ENCODE data around the gene RUNX3. TPM values are rescaled to one million over a fixed set of nuclear protein-coding genes. Genes with fewer than 3 reads are reported as not detected.

Gene RUNX3
- total RNA-seq, 1 experiment from 2014 or later, result 1.1 TPM

DNA sequence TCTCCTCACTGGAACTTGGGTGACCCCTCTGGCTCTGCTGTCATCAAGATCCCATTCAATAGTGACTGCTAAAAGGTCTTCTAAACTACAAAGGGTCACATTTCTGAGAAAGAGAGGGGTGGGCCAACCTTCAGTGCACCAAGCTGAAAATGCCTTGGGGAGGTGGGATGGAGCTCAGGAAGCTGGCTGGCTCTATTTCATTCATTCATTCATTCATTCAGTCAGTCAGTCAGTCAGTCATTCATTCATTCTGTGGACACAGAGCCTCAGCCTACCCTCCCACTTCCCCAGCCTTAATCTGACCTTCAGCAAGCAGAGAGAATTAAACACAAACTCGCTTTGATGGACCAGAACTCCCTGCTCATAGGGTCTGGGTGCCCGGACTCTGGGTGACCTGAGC, 11.7 kb downstream of the RUNX3 start:
- ChIA-PET POLR2A (no interaction called here), CTCF (no interaction called here)
- Mint-ChIP-seq H3K27me3 (ENCODE audit: insufficient read depth, unreplicated experiment) (peaks cover 2% of the 10 kb centered on the region), H3K9me3 (ENCODE audit: unreplicated experiment) (no peaks in the 10 kb centered on the region), H3K4me3 (ENCODE audit: unreplicated experiment) (no peak overlapping the region), H3K36me3 (ENCODE audit: insufficient read depth, unreplicated experiment) (no peaks in the 10 kb centered on the region), H3K4me1 (ENCODE audit: low read depth, unreplicated experiment) (no peaks in the 10 kb centered on the region), H3K27ac (ENCODE audit: unreplicated experiment) (no peak overlapping the region)
- DNase-seq, result no peak
- Histone ChIP-seq H3K4me3 (ENCODE audit: low read depth, low read length) (no peak overlapping the region), H3K4me1 (no peaks in the 10 kb centered on the region), H3K36me3 (ENCODE audit: control insufficient read depth, insufficient read depth, low read length) (no peaks in the 10 kb centered on the region), H3K27me3 (replicated peaks; ENCODE audit: control insufficient read depth, insufficient read depth, low read length) (no peaks in the 10 kb centered on the region), H3K9me3 (no peaks in the 10 kb centered on the region)
- intact Hi-C loops (cut with micrococcal nuclease; ENCODE audit: unreplicated experiment), result no loop called here
- no TSS peak for BruUV-seq (replicated peaks)
- TF ChIP-seq, protein P1, sequence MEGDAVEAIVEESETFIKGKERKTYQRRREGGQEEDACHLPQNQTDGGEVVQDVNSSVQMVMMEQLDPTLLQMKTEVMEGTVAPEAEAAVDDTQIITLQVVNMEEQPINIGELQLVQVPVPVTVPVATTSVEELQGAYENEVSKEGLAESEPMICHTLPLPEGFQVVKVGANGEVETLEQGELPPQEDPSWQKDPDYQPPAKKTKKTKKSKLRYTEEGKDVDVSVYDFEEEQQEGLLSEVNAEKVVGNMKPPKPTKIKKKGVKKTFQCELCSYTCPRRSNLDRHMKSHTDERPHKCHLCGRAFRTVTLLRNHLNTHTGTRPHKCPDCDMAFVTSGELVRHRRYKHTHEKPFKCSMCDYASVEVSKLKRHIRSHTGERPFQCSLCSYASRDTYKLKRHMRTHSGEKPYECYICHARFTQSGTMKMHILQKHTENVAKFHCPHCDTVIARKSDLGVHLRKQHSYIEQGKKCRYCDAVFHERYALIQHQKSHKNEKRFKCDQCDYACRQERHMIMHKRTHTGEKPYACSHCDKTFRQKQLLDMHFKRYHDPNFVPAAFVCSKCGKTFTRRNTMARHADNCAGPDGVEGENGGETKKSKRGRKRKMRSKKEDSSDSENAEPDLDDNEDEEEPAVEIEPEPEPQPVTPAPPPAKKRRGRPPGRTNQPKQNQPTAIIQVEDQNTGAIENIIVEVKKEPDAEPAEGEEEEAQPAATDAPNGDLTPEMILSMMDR (IDR thresholded peaks at IDR 0.05; ENCODE audit: insufficient read depth in 1 of 2, low read depth in 1 of 2, low read length in 1 of 2, severe bottlenecking in 1 of 2, unreplicated experiment in 1 of 2), result no peak

DNA sequence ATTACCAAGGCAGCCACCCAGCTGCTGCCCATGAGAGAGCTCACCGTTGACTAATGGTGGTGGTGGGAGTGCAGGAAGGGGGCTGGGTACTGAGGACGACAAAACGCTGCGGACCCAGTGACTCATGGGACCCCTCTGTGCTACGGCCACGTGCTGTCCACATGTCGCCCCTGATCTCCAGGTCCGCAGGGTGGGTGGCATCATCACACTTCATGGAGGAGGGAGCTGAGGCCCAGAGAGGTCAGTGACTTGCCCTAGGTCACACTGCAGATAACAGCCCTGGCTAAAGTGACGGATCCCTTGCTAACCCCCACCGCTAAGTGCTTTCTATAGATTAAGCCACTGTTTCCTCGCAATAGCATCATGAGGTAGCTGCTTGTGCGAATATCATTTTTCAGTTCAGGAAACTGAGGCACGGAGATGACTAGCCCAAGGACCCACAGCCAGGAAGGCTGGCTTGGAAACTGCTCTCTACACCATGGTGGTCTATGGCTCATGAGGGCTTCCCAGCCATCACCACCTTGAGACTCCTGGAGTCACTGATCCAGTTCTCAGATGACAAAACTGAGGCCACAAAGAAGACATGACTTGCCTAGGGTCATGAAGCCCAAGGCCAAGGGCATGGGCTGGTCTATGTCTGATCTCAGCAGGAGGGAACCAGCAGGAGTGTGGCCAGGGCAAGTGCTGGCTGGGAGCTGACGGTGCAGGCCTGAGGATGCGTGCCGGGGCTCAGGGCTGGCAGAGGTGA, 12.6 kb downstream of the RUNX3 start:
- H3K27me3 Mint-ChIP-seq (ENCODE audit: insufficient read depth, unreplicated experiment), result peaks cover 2% of the 10 kb centered on the region
- BruUV-seq (replicated peaks), result no TSS peak
- intact Hi-C loops (cut with micrococcal nuclease; ENCODE audit: unreplicated experiment), result no loop called here
- ChIA-PET POLR2A (no interaction called here), CTCF (no interaction called here)
- Histone ChIP-seq H3K9me3 (no peaks in the 10 kb centered on the region), H3K4me3 (ENCODE audit: low read depth, low read length) (no peak overlapping the region), H3K4me1 (no peaks in the 10 kb centered on the region), H3K36me3 (ENCODE audit: control insufficient read depth, insufficient read depth, low read length) (no peaks in the 10 kb centered on the region), H3K27me3 (replicated peaks; ENCODE audit: control insufficient read depth, insufficient read depth, low read length) (no peaks in the 10 kb centered on the region)
- no peak for DNase-seq
- no peaks in the 10 kb centered on the region for H3K4me1 Mint-ChIP-seq (ENCODE audit: low read depth, unreplicated experiment)
- no peaks in the 10 kb centered on the region for H3K9me3 Mint-ChIP-seq (ENCODE audit: unreplicated experiment)
- H3K36me3 Mint-ChIP-seq (ENCODE audit: insufficient read depth, unreplicated experiment), result no peaks in the 10 kb centered on the region
- no peak overlapping the region for H3K27ac Mint-ChIP-seq (ENCODE audit: unreplicated experiment)
- H3K4me3 Mint-ChIP-seq (ENCODE audit: unreplicated experiment), result no peak overlapping the region
- TF ChIP-seq, protein P1 (IDR thresholded peaks at IDR 0.05; ENCODE audit: insufficient read depth in 1 of 2, low read depth in 1 of 2, low read length in 1 of 2, severe bottlenecking in 1 of 2, unreplicated experiment in 1 of 2), result no peak

DNA sequence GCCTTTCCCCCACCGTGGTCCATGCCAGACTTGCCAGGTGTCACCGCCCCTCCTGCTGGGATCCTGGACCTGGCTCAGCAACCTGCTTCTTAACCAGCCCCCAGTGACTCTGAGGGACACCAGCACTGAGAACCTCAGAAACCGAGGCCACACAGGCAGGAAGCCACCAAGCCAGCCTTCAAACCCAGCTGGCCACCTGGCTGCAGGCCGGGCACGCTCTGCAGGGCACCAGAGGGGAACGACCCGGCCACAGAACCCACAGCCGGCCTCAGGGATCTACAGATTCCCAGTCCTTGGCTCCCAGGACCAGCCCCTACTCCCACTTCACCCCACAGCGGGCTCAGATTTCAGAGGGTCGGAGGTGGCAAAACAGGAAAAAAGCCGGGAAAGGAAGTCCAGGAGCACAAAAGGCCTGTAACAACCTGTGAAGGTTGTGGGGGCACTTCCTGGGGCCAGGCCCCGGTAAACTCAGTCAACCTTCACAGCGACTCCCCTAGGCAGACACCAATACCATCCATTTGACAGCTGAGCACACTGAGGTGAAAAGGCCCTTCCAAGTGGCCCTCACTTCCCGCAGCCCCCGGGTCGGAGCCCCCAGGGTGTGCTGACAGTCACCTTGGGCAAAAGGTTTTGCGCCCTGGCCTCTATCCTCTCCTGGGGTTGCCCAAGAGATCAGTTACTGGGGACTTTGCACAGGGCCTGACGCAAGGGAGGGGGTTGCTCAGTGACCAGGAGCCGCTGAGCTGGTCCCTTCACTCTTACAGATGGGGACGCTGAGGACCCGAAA, 14.1 kb downstream of the RUNX3 start:
- Histone ChIP-seq H3K36me3 (ENCODE audit: control insufficient read depth, insufficient read depth, low read length) (no peaks in the 10 kb centered on the region), H3K9me3 (no peaks in the 10 kb centered on the region), H3K4me1 (no peaks in the 10 kb centered on the region), H3K4me3 (ENCODE audit: low read depth, low read length) (no peak overlapping the region), H3K27me3 (replicated peaks; ENCODE audit: control insufficient read depth, insufficient read depth, low read length) (no peaks in the 10 kb centered on the region)
- Mint-ChIP-seq H3K27ac (ENCODE audit: unreplicated experiment) (no peak overlapping the region), H3K4me3 (ENCODE audit: unreplicated experiment) (no peak overlapping the region), H3K36me3 (ENCODE audit: insufficient read depth, unreplicated experiment) (no peaks in the 10 kb centered on the region), H3K9me3 (ENCODE audit: unreplicated experiment) (no peaks in the 10 kb centered on the region), H3K27me3 (ENCODE audit: insufficient read depth, unreplicated experiment) (no peaks in the 10 kb centered on the region), H3K4me1 (ENCODE audit: low read depth, unreplicated experiment) (no peaks in the 10 kb centered on the region)
- TF ChIP-seq, protein P1 (IDR thresholded peaks at IDR 0.05; ENCODE audit: insufficient read depth in 1 of 2, low read depth in 1 of 2, low read length in 1 of 2, severe bottlenecking in 1 of 2, unreplicated experiment in 1 of 2), result no peak
- ChIA-PET POLR2A (no interaction called here), CTCF (no interaction called here)
- intact Hi-C loops (cut with micrococcal nuclease; ENCODE audit: unreplicated experiment), result no loop called here
- DNase-seq, result no peak
- no TSS peak for BruUV-seq (replicated peaks)

All from Caco-2 (cell line).